Kidney (tissue), 14 donors: ENCODE results near the gene LIN7C. TPM values are rescaled to one million over a fixed set of nuclear protein-coding genes. Genes with fewer than 3 reads are reported as not detected.

Experiments
- DNase-seq, 5 donors: peaks; one replicate each; pipeline ENCODE4 v3.0.0-alpha.2; 2013 to 2020
- FAIRE-seq: peaks from 2 replicates; lab custom pipeline; 2012; peaks lifted over from hg19 to GRCh38; lab: Jason Lieb, UNC
- H3K27ac ChIP-seq, 2 donors: one replicate each; pipeline ENCODE4 v1.7.0; 2013; ENCODE audit warnings: low read depth in 2 of 2, low read length in 2 of 2, inconsistent platforms in 1 of 2
- H3K27me3 ChIP-seq: one replicate; pipeline ENCODE4 v1.7.1; 2013; ENCODE audit warnings: low read length, inconsistent platforms; ENCODE audit not compliant: control insufficient read depth, insufficient read depth
- H3K36me3 ChIP-seq, 3 donors: one replicate each; pipeline versions ENCODE4 v1.7.0 to v1.7.1; 2013; ENCODE audit warnings: low read length in 3 of 3, control low read depth in 1 of 3, inconsistent platforms in 1 of 3; ENCODE audit not compliant: insufficient read depth in 3 of 3, control insufficient read depth in 2 of 3
- H3K4me1 ChIP-seq, 3 donors: one replicate each; pipeline versions ENCODE4 v1.7.0 to v1.7.1; 2013; ENCODE audit warnings: low read length in 3 of 3, inconsistent platforms in 1 of 3, low read depth in 1 of 3; ENCODE audit not compliant: control insufficient read depth in 2 of 3, insufficient read depth in 2 of 3
- H3K4me3 ChIP-seq, 3 donors: one replicate each; pipeline versions ENCODE4 v1.7.0 to v1.8.1; 2013; ENCODE audit warnings: low read length in 3 of 3, control low read depth in 1 of 3, inconsistent platforms in 1 of 3
- H3K9ac ChIP-seq, 3 donors: one replicate each; pipeline versions ENCODE4 v1.7.0 to v1.7.1; 2013; ENCODE audit warnings: low read length in 3 of 3, control low read depth in 1 of 3, inconsistent platforms in 1 of 3
- H3K9me3 ChIP-seq, 3 donors: one replicate each; pipeline versions ENCODE4 v1.7.0 to v1.7.1; 2013; ENCODE audit warnings: low read length in 3 of 3, control low read depth in 1 of 3, inconsistent platforms in 1 of 3; ENCODE audit not compliant: control insufficient read depth in 2 of 3, insufficient read depth in 1 of 3
- intact Hi-C: fragments of 100-400 bp; cut with DNase I; formaldehyde crosslinking; loops from one replicate; pipeline ENCODE4 v1.11.1; 2022
- polyA plus RNA-seq: library from polyadenylated mRNA; stranded (reverse); fragments of 350-450 nt; fragmentation: Illumina TruSeq; extraction: RNeasy Lipid Tissue Mini Kit (QIAGEN cat#74804); gene quantifications from one replicate; pipeline ENCODE4 v1.2.3, GENCODE V29; 2014; ENCODE audit warnings: low read depth, low replicate concordance; ENCODE audit not compliant: insufficient read depth
- total RNA-seq: library from RNA; stranded (reverse); fragmentation: NEBNext Ultra II Directional; extraction: Animal tissue kit (Norgen Biotek cat#: 25700); gene quantifications from one replicate; pipeline ENCODE4 v1.2.1, GENCODE V29; 2021
- TF ChIP-seq, protein P1 (sequence below): IDR thresholded peaks from 3 replicates; pipeline ENCODE4 v1.5.1; 2012; ENCODE audit warnings: mild to moderate bottlenecking, moderate library complexity, borderline replicate concordance; ENCODE audit not compliant: insufficient read depth; ENCODE audit errors: extremely low read depth
- donor health status: control.
- donor health status: control.
- donor health status: control.
- donor health status: control.
- donor health status: control.
- donor health status: DM: yes; HTN: yes; CAD: no.
- donor health status: Normal renal cell carcinoma (clear cell type).

LIN7C gene
- total and polyA plus RNA-seq, 2 donors from 2014 or later, result 9.1 to 37.8 TPM

DNA sequence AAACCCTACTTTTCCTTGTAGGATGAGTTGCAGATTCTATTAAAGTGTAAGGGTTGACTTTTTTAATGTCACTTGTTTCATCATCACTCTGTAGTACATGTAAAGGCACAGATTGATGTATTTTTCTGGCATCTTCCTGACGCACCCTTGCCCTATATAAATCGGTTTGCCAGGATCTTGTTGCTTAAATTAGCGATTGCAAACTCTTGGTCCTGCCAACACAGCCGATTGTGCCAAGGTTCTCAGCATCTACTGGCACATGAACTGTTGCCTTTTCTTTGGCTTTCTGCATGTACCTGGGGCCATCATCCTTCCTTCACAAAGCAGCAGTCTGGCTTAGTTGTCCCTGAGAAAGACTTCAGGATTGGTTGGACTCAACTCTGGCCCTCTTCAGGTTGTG, 7.5 kb upstream of the LIN7C start:
- intact Hi-C loops, result no loop called here

DNA sequence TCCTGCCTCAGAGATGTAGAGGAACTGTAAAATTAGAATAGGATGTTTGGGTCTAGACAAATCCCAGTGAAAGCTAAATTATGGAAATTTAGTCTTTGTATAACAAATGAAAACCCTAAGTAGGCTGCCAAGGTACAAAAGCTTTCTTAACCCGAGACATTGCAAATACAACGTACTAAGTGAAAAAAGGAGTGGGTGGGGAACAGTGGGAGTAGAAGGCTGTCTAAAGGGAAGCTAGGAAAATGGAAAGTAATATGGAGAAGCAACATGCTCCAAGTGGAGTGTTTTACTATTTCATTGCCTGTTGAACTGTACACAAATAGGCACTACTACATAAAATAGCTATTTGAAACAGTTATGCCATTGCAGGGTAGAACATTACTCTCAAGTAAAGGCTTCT, 6.8 kb upstream of the LIN7C start:
- no peak overlapping the region for H3K9ac ChIP-seq
- DNase-seq, result no peak
- no peaks in the 10 kb centered on the region for H3K4me1 ChIP-seq
- H3K27me3 ChIP-seq, result no peaks in the 10 kb centered on the region
- H3K36me3 ChIP-seq, result no peaks in the 10 kb centered on the region
- TF ChIP-seq, protein P1, sequence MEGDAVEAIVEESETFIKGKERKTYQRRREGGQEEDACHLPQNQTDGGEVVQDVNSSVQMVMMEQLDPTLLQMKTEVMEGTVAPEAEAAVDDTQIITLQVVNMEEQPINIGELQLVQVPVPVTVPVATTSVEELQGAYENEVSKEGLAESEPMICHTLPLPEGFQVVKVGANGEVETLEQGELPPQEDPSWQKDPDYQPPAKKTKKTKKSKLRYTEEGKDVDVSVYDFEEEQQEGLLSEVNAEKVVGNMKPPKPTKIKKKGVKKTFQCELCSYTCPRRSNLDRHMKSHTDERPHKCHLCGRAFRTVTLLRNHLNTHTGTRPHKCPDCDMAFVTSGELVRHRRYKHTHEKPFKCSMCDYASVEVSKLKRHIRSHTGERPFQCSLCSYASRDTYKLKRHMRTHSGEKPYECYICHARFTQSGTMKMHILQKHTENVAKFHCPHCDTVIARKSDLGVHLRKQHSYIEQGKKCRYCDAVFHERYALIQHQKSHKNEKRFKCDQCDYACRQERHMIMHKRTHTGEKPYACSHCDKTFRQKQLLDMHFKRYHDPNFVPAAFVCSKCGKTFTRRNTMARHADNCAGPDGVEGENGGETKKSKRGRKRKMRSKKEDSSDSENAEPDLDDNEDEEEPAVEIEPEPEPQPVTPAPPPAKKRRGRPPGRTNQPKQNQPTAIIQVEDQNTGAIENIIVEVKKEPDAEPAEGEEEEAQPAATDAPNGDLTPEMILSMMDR, result no peak
- H3K4me3 ChIP-seq, result no peak overlapping the region
- no peak for FAIRE-seq
- intact Hi-C loops, result no loop called here
- H3K9me3 ChIP-seq, result no peaks in the 10 kb centered on the region
- no peak overlapping the region for H3K27ac ChIP-seq

More for the DNA sequence above, 7.5 kb upstream of the LIN7C start:
- H3K4me3 ChIP-seq, result no peak overlapping the region
- H3K27ac ChIP-seq, result no peak overlapping the region
- H3K36me3 ChIP-seq, result no peaks in the 10 kb centered on the region
- FAIRE-seq (no peak), DNase-seq (no peak)
- H3K27me3 ChIP-seq, result no peaks in the 10 kb centered on the region
- no peak overlapping the region for H3K9ac ChIP-seq
- TF ChIP-seq, protein P1, result no peak
- no peaks in the 10 kb centered on the region for H3K9me3 ChIP-seq
- H3K4me1 ChIP-seq, result no peaks in the 10 kb centered on the region

DNA sequence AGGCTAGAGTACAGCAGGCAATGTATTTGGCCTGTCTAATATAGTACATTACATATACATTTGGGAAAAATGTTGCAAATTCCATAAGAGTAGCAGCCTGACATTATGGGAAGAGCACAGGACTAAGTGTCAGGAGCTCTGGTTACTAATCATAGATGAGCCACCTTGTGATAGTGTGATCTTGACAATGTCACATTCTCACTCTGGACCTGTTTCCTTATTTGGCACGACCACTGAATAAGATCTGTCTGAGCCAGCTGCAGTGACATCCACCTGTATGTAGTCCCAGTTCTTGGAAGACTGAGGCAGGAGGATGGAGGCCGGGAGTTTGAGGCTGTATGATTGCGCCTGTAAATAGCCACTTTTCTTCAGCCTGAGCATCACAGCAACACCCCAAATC, 5.7 kb upstream of the LIN7C start:
- no peak for FAIRE-seq

DNA sequence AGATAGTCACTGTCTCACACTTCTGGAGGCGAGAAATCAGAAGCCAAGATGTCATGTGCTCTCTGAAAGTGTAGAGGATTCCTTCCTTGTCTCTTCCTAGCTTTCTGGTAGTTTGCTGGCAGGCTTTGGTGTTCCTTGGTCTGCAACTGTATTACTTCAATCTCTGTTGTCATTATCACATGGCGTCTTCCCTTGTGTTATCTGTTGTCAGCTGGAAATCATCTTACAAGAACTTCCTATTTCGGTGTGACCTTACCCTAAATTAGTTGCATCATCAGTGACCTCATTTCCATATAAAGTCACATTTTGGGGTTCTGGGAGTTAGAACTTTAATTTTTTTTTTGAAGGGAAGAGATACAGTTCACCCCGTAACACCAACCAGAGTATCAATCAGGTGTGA, 3.3 kb upstream of the LIN7C start:
- no peaks in the 10 kb centered on the region for H3K9me3 ChIP-seq
- FAIRE-seq, result no peak
- H3K9ac ChIP-seq, result no peak overlapping the region
- TF ChIP-seq, protein P1, result no peak
- H3K27me3 ChIP-seq, result no peaks in the 10 kb centered on the region
- no peak overlapping the region for H3K27ac ChIP-seq
- intact Hi-C loops, result no loop called here
- peaks cover 0 to 9% (median 0%) of the 10 kb centered on the region in 3 donors for H3K4me1 ChIP-seq
- no peak overlapping the region for H3K4me3 ChIP-seq
- H3K36me3 ChIP-seq, result no peaks in the 10 kb centered on the region
- DNase-seq, result no peak

More for the DNA sequence above, 5.7 kb upstream of the LIN7C start:
- no peaks in the 10 kb centered on the region for H3K36me3 ChIP-seq
- H3K27ac ChIP-seq, result no peak overlapping the region
- TF ChIP-seq, protein P1, result no peak
- no peak overlapping the region for H3K9ac ChIP-seq
- H3K4me3 ChIP-seq, result no peak overlapping the region
- no peaks in the 10 kb centered on the region for H3K9me3 ChIP-seq
- DNase-seq, result no peak
- intact Hi-C loops, result no loop called here
- no peaks in the 10 kb centered on the region for H3K27me3 ChIP-seq
- peaks cover 0 to 4% (median 0%) of the 10 kb centered on the region in 3 donors for H3K4me1 ChIP-seq
